ENCODE data around the gene BMF. TPM values are rescaled to one million over a fixed set of nuclear protein-coding genes. Genes with fewer than 3 reads are reported as not detected.
A peak's percentile ranks its signal among the peaks of the same experiment; 100 is the strongest.
"Not testable (repeated sequence)": the region's sequence is repeated elsewhere in the genome, so short reads cannot be mapped to it uniquely, and the experiment has no call there.

BMF gene
- total RNA-seq, 1 donor from 2014 or later = 4.1 TPM

GRCh38 chr15:40128766-40129660 is 20.3 kb upstream of the BMF start:
- DNase-seq (ENCODE audit: low read depth in 2 of 2) = no peak

GRCh38 chr15:40125950-40126349 is 17.3 kb upstream of the BMF start:
- no peak for DNase-seq (ENCODE audit: low read depth in 2 of 2)

GRCh38 chr15:40124807-40125285 is 16.2 kb upstream of the BMF start:
- DNase-seq (ENCODE audit: low read depth in 2 of 2) = not testable (repeated sequence)

DNA sequence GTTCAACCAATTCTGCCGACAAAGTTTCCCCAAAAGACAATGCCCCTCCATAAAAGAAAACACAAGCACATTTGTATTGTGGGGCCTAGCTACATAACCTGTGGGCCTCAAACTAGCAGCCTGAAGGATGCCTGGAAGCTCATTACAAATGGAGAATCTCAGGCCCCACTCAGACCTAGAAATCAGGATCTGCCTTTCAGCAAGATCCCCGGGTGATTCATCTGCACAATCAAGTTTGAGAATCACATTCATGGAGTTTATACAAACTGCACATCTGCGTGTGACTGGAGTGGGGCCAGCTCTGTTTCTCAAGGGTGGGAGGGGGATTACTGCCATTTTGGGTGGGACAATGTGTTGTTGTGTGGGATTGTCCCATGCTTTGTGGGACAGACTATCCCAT is 15.7 kb upstream of the BMF start:
- not testable (repeated sequence) for DNase-seq (ENCODE audit: low read depth in 2 of 2)

- not testable (repeated sequence) for DNase-seq (ENCODE audit: low read depth in 2 of 2)
Observed at GRCh38 chr15:40123863-40124262, 15.2 kb upstream of the BMF start.

- not testable (repeated sequence) for DNase-seq (ENCODE audit: low read depth in 2 of 2)
Observed at GRCh38 chr15:40122989-40123388, 14.3 kb upstream of the BMF start.

- no peak for DNase-seq (ENCODE audit: low read depth in 2 of 2)
Observed at GRCh38 chr15:40121911-40122638, 13.4 kb upstream of the BMF start.

- DNase-seq (ENCODE audit: low read depth in 2 of 2) = no peak
Observed at GRCh38 chr15:40118473-40118872, 9.8 kb upstream of the BMF start.

GRCh38 chr15:40115670-40116093 is 7.0 kb upstream of the BMF start:
- no peak for DNase-seq (ENCODE audit: low read depth in 2 of 2)

DNA sequence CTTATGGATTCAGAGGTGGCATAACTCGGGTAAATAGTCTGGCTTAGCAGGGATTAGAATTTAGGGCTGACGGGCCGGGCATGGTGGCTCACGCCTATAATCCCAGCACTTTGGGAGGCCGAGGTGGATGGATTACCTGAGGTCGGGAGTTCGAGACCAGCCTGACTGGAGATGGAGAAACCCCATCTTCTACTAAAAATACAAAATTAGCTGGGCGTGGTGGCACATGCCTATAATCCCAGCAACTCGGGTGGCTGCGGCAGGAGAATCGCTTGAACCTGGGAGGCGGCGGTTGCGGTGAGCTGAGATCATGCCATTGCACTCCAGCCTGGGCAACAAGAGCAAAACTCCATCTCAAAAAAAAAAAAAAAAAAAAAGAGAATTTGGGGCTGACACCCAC is 6.4 kb upstream of the BMF start:
- not testable (repeated sequence) for DNase-seq (ENCODE audit: low read depth in 2 of 2)

- DNase-seq (ENCODE audit: low read depth in 2 of 2) = no peak
Observed at GRCh38 chr15:40114218-40114617, 5.5 kb upstream of the BMF start.

DNA sequence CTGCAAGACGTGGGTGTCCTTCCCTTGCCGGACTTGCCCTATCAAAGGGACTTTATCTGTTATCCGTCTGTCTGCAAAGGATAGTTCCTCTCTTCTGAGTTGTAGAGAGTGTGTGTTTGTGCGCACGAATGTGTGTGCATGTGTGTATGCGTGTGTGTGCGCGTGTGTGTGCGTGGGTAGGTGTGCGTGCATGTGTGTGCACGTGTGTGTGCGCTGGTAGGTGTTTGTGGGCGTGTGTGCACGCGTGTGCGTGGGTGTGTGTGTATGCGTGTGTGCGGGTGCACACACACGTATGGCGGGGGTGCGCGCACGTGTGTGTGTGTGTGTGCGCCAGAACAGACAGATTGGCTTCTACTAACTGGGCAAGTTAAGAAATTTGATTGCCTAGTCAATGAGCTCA is 4.1 kb upstream of the BMF start:
- DNase-seq (ENCODE audit: low read depth in 2 of 2) = no peak

- DNase-seq (ENCODE audit: low read depth in 2 of 2) = no peak
Observed at GRCh38 chr15:40111888-40112287, 3.2 kb upstream of the BMF start.

DNA sequence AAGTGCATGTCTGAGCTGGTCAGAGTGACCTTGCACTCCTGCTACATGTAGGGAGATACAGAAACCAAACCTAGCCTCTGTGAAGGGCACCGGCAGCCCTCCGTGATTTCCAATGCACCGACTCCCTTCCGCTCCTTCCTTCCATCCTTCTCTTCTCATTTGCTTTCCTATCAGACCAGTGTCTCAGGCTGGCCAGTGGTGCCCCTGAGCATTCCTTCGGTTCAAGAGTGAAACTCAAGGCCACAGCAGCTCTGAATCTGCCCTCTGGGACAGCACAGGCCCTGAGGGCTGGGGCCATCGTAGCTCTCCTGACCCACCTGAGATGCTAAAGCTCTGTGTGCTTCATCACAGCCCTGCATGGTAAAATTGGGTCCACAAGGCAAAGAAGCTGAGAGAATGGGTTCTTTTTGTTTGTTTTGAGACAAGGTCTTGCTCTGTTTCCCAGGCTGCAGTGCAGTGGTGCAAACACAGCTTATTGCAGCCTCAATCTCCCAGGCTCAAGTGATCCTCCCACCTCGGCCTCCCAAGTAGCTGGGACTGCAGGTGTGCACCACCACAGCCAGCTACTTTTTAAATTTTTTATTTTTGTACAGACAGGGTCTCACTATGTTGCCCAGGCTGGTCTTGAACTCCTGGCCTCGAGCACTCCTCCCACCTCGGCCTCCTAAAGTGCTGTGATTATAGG is 2.3 kb upstream of the BMF start:
- DNase-seq (ENCODE audit: low read depth in 2 of 2) = no peak

DNA sequence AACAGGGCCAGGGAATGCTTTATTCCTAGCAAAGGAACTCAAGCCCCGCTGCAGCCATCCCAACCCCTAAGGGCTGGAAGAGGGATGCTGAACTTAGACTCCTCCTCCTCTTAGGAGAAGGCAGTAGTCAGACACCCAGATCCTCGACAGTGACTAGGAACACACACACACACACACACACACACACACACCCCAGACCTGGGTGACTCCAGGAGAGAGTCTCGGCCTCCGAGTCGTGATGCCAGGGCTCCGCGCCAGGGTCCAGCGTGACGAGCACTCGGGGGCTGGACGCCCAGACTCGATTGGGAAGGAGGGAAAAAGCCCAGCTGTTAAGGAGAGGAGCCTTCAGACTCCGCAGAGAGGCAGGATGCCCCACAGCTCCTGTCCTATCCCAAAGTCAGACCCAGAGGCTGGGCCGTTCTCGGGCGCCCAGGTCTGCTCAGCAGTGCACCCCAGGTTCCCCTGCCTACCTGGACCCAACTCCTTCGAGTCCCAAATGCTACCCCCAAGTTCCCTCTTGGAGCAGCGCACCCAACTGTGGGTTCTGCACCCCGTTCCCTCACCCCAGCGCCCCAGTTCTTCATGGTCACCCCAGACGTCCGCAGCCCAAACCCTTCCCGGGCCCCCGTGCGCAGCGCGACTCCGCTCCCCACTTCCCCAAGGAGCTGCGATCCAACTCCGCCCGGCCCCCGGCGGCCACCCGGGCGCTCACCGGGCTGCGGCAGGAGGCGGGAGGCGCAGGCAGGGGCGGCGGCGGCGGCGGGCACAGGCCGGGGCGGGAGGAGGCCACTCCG is 421 bp downstream of the BMF start:
- DNase-seq (ENCODE audit: low read depth in 2 of 2) = peak in 1 of 2 donors; percentile 53

- no peak for DNase-seq (ENCODE audit: low read depth in 2 of 2)
Observed at GRCh38 chr15:40106203-40107161, 2.2 kb downstream of the BMF start.

DNA sequence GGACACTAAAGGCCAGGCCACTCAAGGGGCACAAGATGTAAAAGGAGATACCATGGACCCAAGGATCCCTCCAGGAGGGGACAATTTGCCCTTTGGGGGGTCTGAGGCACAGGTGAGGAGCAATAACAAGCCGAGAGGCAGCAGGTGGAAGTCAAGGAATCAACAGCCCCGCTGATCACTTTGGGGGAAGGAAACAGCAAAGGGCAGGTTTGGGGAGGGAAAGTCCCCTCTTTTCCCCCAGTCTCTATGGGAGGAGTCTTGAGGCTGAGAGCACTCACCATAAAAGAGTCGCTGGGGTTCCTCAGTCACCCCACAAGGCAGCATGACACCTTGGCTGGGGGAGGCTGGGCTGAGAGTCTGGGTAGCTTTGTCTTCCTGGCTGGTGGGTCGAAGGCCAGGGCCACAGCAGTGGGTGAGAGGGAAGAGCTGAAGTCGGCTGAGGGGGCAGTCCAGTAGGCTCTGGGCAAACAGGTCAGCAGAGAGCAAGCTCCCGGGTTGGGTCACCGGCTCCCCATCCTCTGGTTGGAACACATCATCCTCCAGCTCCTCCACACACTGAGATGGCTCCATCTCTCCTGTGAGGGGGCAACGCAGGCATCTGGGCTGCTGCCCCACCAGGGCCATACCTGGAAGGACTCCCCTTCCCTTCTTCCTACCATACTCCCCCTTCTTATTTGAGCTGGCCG is 3.0 kb downstream of the BMF start:
- DNase-seq (ENCODE audit: low read depth in 2 of 2) = no peak

DNA sequence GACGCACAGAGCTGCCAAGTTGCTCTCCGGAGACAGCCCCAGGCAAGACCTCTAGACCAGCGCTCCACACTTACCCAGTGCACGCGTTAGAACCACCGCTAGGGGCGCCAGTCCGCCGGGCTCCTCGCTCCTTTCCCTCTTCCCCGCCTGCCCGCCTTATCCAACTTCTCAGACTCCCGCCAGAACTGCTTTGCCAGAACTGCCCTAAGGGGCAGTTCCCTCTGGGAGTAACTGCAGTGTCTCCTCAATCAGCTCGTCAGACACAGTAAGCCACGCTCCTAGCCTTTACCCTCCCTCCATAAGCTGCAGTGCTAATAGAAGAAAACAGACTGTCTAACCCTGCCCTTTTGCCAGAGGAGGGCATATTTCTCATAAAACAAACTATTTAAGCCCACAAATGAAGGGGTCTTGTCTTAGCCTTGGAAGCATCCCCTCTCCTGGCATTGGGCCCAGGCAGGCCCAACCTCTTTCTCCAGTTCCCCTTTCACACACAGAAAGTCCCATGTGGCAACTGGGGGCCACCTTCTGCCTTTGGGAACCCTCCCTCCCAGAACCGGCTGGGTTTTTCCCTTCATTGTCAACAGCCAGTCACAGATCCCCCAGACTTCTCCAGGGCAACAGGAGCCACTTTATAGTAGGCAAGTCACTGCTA is 3.7 kb downstream of the BMF start:
- peak in 1 of 2 donors; percentile 84 for DNase-seq (ENCODE audit: low read depth in 2 of 2)

Data from dermis microvascular lymphatic vessel endothelial cell (primary cell).